NCI-H226 (cell line): ENCODE measurements around the gene INPP4B.
"Not testable (repeated sequence)": the region's sequence is repeated elsewhere in the genome, so short reads cannot be mapped to it uniquely, and the experiment has no call there.

Source experiments
- DNase-seq: peaks from one replicate; pipeline ENCODE4 v3.0.0-alpha.2; 2015

INPP4B gene

DNA sequence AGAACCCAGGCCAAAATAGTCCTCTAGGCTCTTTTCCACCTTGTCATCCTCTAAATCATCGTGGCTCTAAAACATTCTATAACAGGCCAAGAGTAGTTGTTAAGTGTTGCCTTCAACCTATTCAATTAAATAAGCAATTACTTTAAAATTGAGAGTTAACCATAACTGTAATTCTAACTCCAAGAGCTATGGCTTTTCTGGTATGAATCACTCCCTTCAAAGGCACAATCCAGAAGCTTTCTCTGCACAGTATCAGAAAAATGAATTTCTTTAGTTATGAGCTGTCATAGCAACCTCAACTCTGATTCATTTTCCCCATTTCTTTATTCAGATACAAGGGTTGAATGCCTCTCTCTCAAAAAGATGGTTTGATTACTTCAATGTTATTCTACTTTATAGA, 21.7 kb downstream of the INPP4B start:
- DNase-seq = peak; percentile 53

DNA sequence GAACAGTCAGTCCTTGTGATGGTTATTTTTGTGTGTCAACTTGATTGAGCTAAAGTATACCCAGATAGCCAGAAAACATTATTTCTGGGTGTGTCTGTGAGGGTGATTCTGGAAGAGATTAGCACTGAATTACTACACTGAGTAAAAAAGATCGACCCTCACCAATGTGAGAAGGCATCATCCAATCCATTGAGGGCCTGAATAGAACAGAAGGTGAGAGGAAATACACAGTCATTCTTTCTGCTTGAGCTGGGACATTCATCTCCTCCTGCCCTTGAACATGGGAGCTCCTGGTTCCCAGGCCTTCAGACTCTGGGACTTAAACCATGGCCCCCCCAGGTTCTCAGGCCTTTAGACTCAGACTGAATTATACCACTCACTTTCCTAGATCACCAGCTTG, 22.3 kb downstream of the INPP4B start:
- DNase-seq = no peak

DNA sequence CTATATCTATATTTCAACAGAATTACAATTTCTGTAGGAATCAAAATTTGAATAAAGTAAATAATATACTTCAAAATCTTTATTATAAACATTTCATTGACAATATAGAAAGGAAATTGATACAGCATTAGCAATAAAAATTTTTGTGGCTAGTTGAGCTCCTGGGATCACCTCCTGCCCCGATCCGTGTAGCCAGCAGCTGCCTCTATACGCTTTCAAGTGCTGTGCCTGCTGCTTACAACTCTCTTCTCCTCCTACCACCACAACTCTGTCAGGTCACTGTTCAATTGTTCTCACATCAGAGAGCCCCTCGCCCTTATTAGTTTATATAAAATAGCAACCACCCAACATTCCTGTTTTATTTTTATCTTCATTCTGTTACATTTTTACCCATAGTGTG, 27.6 kb downstream of the INPP4B start:
- no peak for DNase-seq

DNA sequence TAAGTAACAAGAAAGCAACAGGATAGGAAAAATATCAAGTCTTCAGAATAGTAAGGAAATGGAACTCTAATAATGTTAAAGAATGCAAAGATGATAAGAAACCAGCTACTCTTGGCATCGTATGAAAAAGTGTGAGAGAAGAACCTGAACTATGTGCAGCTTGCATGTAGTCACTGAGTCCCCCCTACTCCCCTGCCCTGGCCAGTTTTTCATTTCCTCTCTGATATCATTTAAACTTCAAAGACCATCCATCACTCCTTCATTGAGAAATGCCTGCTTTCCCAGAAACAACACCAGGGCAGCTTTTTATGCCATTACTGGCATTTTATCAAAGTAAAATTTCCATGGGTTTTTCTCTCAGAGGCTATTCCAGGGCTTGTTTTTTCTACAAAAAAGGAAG, 28.1 kb downstream of the INPP4B start:
- DNase-seq = peak; percentile 93

DNA sequence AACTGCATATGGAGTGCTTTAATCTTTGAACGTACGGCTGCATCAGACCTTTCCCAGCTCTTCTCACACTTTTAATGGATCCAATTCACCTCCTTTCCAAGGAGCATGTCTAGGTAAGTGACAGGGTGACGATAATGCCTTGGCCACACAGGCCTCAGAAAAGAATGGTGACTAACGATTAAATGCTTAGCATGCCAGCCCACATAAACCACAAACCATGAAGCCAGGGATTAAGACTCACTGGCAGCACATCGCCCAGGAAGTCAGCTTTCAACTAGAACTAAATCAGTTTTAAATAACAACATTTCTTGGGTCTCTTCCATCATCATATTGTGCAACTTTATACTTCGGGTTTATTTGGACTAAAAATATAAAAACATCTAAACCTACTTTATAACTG, 28.7 kb downstream of the INPP4B start:
- peak; percentile 87 for DNase-seq

DNA sequence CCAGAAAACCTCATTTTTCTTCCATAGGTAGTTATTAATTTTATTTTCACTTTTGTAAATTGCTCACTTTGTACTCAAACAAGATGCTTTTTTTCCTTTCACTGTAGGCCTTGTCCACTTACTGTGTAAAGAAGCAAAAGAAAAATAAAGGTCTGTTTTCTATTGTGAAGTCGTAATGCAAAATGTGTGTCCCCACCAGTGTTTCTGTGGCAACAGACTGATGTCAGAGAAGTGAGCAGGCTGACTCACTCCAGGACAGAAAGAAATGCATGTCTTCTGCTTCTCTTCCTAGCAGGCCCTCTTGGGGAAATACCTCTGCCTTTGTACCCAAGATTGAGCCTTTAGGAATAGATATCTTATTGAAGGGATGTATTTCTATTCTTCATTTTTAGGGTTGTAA, 30.3 kb downstream of the INPP4B start:
- peak; percentile 6 for DNase-seq

DNA sequence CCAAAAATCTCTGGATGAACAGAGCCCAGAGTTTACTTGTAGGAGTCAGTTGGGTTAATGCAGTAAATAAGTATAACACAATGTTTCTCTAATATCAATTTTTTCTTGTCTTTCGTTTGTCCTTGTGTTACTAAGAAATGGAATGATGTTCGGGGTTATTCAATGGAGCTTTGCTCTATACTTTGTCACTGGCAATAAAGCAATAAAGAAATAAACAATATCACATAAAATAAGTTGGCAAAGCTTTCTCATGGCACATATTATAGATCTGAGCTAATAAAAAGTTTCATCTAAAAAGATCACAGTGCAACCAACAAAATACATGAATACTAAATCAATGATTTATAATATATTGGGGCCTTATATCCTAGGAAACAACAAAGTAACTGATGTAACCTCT, 32.7 kb downstream of the INPP4B start:
- DNase-seq = no peak

DNA sequence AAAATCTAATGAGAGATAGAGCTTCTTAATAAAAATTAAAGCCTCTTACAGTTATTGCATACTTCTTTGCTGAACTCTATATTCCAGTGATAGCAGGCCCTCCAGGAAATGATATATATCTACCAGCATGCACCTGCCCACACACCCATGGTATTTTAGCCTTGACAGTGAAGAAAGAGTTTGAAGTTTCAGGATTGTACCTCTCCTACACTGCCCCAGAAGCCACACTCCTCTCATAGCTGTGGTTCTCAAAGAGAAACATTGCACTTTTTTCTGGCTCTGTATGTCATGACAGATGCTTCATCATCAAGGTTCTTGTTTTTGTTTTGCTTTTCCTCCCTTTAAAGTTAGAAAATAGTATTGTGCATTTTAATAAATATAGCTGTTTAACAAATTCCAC, 34.0 kb downstream of the INPP4B start:
- DNase-seq = peak; percentile 64

DNA sequence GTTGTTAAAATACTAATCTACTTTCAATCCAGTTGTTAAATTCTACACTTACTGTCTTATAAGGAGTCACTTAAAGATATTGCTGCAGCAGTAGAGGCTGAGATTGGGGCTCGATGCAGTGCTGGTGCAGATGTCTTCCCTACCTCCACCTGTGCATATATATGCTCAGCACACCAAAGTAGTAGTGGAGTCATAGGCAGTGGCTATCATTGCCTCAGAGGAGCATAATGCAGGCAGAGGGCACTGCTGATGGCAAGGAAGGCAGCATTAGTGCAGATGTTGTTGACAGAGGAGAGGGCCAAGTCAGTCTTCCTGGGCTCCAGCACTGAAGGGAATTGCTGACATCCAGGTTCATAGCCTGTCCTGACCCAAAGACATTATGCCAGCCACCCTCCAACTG, 35.1 kb downstream of the INPP4B start:
- no peak for DNase-seq

DNA sequence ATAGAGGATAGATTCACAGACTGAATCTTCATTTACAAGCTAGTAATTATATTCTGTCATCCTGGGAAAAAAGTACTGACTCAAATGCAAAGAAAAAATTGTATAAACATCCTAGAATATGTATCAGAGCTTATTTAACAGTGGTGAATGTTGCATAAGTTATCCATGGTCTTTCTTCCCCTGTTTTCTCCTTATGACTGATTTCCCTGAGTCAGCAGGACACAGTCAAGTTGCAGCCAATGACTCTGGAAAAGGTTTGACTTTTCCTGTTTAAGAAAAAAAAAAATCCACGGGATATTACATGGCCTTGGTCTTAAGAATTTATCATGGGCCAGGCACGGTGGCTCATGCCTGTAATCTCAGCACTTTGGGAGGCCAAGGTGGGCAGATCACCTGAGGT, 36.5 kb downstream of the INPP4B start:
- no peak for DNase-seq

DNA sequence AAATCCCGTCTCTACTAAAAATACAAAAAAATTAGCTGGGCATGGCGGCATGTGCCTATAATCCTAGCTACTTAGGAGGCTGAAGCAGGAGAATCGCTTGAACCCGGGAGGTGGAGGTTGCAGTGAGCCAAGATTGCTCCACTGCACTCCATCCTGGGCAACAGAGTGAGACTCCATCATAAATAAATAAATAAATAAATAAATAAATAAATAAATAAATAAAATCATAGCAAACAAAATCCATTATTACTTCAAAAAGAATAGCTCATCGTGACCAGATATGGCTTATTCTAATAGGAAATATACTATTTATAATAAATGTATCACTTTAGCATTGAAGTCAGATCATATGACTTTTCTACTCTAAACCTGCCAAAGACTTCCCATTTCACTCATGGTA, 42.2 kb downstream of the INPP4B start:
- DNase-seq = not testable (repeated sequence)

DNA sequence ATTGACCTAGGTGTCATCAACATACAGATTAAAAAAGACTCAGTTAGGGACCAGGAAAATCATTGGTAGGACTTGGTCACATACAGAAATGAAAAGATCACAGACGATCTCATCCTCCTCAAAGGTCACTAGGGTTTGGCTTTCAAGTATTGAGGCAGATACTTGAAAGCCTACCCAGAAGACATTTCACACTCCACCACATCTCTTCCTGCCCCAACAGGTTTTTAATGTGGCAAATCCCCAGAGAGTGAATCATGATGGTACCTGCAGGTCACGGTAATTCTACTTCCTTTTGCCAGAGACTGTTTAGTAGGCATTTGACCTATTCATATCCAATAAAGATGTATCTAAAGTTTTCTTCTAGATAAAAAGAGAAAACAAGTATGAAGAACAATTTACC, 44.1 kb downstream of the INPP4B start:
- no peak for DNase-seq

DNA sequence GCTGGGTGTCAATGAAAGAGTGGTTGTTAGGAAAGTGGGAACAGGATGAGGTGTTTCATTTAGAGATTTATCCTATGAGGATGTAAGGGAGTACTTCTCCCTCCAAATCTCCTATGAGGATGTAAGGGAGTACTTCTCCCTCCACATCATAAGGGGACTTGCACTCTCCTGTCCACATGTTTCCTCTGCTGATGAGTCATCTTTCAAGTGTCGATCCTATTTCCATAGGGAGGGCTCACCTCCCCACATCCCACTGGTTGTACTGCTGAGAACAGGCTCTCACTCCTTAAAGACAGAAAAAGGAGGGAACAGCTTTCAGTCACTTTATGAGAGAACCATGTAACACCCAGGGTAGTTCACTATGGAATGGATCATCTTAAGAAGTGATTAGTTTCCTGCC, 65.0 kb downstream of the INPP4B start:
- peak; percentile 21 for DNase-seq

DNA sequence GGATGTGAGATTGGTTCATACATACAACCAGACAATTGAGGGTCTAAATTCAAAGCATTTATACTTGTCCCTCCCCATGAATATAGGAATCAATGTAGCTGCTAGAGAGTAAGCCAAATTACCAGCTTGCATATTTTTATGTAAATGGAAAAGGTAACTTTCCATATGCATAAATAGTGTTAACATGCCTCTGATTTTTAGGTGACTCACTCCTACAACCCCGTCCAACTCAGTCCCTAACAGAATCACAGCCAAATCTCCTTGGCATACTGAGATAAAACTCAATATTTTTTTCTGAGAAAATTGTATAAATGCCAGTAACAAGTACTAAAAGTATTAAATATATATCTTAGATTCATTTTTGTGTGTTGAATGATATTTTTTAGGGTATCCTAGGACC, 67.2 kb downstream of the INPP4B start:
- DNase-seq = no peak

DNA sequence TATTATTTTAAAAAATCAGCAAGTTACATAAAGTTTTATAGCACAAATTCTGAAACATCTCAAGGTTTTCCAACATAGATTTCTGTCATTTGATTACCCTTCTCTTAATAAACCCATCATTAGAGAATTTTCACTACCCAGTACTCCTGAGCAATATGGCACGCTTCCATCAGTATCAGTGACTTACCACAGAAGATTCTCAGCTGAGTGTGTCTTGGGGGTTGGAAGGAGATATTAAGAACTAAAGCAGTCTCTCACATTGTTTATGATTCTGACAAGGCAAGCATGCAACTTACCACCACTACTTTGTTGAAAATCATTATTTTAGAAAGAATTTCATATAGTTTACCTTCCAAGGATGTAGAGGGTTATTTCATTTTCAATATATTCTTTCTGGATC, 67.7 kb downstream of the INPP4B start:
- DNase-seq = peak; percentile 46

DNA sequence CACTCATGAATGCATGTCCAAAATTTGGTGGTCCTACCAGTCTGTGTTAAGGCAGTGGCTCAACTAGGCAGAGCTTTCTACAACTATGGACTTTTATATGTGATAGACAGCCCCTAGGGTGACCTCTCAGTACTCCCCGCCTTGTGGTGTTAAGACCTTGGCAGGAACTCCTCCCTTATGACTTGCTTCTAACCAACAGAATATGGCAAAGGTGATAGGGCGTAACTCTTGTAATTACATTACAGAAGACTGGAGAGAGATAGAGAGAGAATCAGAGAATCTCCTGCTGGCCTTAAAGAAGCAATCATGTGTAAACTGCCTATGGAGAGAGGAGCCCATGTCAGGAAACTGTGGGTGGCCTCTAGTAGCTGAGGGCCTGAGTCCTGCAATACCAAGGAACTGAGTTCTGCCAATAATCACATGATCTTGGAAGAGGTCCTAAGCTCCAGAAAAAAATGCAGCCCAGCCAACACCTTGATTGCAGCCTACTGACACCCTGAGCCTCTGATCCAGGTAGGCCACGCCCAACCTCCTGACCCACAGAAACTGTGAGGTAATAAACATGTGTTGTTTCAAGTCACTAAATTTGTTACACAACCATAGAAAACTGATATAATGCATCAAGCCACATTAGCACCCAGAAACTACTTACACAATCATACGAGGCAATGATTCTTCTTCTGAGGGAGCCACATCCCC, 68.9 kb downstream of the INPP4B start:
- no peak for DNase-seq

DNA sequence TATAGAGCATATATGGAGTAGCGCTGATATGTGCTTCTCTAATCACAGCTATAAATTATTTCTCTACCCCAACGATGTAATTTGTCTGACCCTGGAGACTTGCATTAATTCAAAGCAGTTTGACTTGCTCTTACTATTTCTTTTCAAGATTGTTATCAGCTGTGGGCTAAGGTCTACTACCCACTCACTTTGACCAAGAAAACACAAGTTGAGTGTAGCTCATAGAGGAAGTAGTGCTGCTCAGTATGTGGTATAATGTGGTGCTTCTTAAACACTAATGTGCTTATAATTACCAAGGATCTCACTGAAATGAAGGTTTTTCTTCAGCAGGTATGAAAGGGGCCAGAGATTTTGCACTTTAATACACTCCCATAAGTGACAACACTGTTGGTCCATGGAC, 70.1 kb downstream of the INPP4B start:
- no peak for DNase-seq

DNA sequence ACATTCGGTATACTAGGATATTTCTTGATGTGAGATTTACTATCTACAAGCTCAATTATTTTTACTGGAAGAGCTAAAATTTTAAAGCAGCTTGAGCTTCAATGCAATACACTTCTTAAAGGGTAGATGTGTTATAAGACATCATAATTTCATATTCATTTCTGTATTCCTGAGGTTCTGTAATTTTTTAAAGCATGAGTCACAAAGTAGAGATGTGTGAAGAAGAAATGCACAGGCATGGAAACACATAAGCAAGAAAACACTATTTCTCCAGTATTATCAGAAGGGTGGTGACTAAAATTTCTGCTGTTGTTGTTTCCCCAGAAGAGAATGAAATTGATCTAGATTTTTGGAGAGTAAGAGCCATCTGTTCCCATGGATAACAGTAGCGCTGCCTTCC, 72.6 kb downstream of the INPP4B start:
- DNase-seq = no peak

DNA sequence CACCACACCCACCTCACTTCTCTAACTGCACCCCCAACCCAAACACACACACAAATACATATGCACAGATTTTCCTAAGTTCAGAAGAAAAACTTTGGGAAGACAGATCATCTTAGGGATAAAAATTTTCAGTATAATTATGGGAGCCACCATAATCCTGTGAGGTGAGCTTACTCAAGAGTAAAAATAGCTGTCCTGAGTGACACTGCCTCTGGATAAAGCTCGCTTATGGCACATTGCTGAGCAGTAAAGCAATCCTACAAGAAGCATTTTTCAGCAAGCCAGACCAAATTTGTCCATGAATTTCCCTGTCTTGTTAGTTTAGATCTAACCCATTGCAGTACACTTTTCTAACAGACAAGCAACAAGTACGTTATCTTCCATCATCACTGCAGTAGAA, 83.8 kb downstream of the INPP4B start:
- no peak for DNase-seq

DNA sequence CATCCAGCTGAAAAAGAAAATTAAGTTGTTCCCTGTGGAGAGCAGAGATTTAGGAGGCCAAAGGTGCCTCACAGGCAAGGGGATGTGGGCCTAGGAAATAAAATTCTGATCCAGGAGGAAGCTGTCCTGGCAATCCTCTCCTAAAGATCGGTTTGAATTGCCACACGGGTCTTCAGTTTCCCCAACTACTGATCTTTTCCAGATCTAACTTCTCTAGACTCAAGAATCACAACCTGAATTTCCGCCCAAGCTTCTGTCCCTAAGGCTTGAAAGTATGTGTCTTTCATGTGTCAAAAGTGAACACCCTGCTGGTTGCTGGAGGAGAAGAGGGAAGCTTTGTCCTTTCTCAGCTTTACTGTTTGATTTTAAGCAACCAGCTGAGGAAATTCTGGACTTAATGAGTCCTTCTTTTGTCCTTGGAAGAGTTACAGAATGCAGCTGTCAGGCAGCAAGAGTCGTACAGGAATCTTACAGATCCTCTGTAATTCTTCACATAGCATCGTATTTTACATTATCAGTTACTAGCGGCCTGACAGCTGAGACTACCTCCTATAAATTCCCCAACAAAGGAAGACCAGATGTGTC, 93.8 kb downstream of the INPP4B start:
- no peak for DNase-seq

DNA sequence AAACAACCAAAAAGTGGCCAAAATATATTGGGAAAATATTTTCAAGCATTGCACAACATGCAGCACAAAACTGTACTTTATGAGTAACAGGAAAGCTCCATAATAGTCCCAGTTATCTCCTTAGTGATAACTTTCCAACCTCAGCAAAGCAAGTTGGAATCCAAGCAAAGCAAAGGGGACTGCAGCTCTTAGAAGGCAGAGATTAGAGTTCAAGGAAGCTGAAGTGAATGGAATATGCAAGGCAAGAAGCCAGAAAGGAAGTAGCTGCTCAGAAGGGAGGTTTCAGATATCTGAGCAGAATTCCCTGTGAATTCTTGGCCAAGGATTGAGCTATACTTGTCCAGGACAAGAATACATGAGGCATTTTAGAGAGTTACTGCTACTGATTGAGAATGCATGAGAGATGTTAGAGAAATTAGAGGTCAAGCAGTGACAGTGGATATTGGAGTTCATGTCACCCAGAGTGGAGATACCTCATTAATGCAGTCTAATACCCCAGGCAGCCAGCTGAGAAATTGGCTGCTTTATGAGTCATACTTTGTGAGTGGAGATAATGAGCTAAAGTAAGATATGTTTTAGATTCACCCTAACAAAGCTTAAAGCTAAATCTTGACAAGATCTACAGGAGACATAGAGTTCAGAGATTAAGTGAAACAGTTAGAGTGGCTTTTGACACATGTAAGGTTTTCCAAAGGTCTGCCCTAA, 102.8 kb downstream of the INPP4B start:
- DNase-seq = peak; percentile 96

DNA sequence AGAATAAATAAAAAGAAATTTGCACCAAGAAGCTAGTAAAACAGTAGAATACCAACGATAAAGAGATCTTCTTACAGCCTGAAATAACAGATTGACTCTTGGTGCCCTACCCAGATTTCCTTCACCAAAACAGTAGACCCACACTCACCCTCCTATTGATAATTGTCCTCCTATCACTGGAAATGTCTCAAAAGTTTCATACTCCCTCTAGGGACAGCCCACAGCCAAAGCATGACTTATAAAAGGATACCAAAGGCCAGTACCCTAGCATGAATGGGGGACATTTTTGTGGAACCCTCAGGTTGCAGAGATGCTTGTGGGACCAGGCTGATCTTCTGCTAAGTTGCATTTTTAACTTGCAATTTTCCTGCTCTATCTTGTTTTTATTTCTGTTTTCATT, 104.1 kb downstream of the INPP4B start:
- DNase-seq = no peak

DNA sequence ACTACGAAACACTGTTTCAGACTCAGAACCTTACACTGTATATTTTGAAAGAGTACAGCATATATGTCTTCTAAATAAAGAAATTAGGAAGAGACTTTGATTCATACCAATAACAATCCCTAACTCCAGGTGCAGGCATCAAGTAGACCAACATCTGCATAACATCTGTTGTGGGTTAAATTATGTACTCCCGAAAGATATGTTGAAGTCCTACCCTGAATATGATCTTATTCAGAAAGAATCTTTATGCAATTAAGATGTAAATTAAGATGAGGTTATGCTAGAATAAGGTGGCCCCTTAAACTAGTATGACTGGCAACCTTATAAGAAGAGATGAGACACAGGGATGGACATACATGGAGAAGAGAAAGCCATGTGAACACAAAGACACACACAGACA, 117.9 kb downstream of the INPP4B start:
- no peak for DNase-seq

DNA sequence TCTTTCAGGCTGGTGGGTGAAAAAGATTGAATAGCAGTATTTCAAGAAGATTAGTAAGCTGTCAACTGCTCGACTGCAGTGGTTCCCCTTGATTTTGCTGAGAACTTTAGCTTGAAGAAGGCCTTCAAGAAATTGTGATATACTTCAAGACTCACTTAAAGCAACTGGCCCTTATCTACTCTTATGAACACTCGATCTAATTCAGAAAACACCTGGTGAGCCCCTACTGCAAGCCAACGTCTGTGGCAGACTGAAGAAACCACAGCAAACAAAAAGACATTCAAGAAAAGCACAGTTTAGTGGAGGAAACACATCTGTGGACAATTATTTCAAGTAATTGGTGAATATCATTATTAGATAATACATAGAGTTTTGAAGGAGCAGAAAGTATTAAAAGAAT, 119.0 kb downstream of the INPP4B start:
- no peak for DNase-seq

DNA sequence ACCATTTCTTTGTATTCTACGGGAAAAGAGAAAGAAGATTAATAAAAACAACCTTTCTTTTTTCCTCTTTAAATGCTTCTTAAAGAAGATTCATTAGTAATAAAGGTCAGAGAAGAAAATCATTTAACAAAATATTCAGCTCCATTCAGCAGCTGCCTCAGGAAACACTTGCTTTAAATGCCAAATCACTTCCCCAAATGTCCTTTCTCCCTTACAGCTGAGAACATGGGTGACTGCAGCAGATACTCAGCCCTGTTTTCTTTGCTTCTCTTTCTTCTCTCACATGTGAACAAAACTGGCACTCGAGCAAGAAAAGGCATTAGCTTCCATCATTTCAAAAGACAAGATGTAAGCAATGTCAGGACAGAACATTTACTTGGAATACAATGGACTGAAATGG, 120.2 kb downstream of the INPP4B start:
- DNase-seq = no peak
